ENCODE measurements around the gene UNC5B.

The UNC5B gene

GRCh38 chr10:71348850-71349249 is 136.5 kb downstream of the UNC5B start:
- TF ChIP-seq GATA1 (IDR thresholded peaks at IDR 0.05; ENCODE audit: low read depth, low read length) (no peak), POLR2A (IDR thresholded peaks at IDR 0.05; ENCODE audit: low read length) (no peak)
- DNase-seq: no peak

- TF ChIP-seq GATA1 (IDR thresholded peaks at IDR 0.05; ENCODE audit: low read depth, low read length): no peak
- no peak for TF ChIP-seq POLR2A (IDR thresholded peaks at IDR 0.05; ENCODE audit: low read length)
- no peak for DNase-seq
These were observed 137.0 kb downstream of the UNC5B start for GRCh38 chr10:71349406-71349805.

- no peak for DNase-seq
- no peak for TF ChIP-seq GATA1 (IDR thresholded peaks at IDR 0.05; ENCODE audit: low read depth, low read length)
- TF ChIP-seq POLR2A (IDR thresholded peaks at IDR 0.05; ENCODE audit: low read length): no peak
These were observed 138.7 kb downstream of the UNC5B start for GRCh38 chr10:71351087-71351486.

- no peak for DNase-seq
- TF ChIP-seq GATA1 (IDR thresholded peaks at IDR 0.05; ENCODE audit: low read depth, low read length): no peak
- no peak for TF ChIP-seq POLR2A (IDR thresholded peaks at IDR 0.05; ENCODE audit: low read length)
These were observed 139.4 kb downstream of the UNC5B start for GRCh38 chr10:71351628-71352319.
